GM23248 (cell line): ENCODE data around the gene LRP6. TPM values are rescaled to one million over a fixed set of nuclear protein-coding genes. Genes with fewer than 3 reads are reported as not detected.

Experiments used
- DNase-seq: peaks from one replicate; pipeline ENCODE4 v3.0.0-alpha.2; 2015
- H2AFZ ChIP-seq: fragments of 200-600 bp; sonication (generic); 2 replicates; pipeline ENCODE4 v1.6.1; 2016; ENCODE audit warnings: antibody characterized with exemption
- H3F3A ChIP-seq: fragments of 200-600 bp; sonication (generic); 2 replicates; pipeline ENCODE4 v1.6.1; 2016; ENCODE audit warnings: mild to moderate bottlenecking, antibody characterized with exemption, mixed run types; ENCODE audit not compliant: insufficient read depth
- H3K27ac ChIP-seq: fragments of 200-600 bp; sonication (generic); 2 replicates; pipeline ENCODE4 v1.5.1; 2016; ENCODE audit warnings: mild to moderate bottlenecking
- H3K27me3 ChIP-seq: fragments of 200-600 bp; sonication (generic); replicated peaks from 2 replicates; pipeline ENCODE4 v1.6.1; 2016; ENCODE audit warnings: mild to moderate bottlenecking; ENCODE audit not compliant: insufficient read depth
- H3K36me3 ChIP-seq: fragments of 200-600 bp; sonication (generic); 2 replicates; pipeline ENCODE4 v1.6.1; 2016; ENCODE audit warnings: low read depth, mild to moderate bottlenecking
- H3K4me1 ChIP-seq: fragments of 200-600 bp; sonication (generic); 2 replicates; pipeline ENCODE4 v1.6.1; 2016; ENCODE audit warnings: mild to moderate bottlenecking; ENCODE audit not compliant: insufficient read depth
- H3K4me2 ChIP-seq: fragments of 200-600 bp; sonication (generic); one replicate; pipeline ENCODE4 v1.6.1; 2016; ENCODE audit warnings: mild to moderate bottlenecking; ENCODE audit not compliant: unreplicated experiment
- H3K4me3 ChIP-seq: fragments of 200-600 bp; sonication (generic); 2 replicates; pipeline ENCODE4 v1.5.1; 2016; ENCODE audit warnings: mild to moderate bottlenecking
- H3K79me2 ChIP-seq: fragments of 200-600 bp; sonication (generic); 2 replicates; pipeline ENCODE4 v1.6.1; 2016; ENCODE audit warnings: mild to moderate bottlenecking; ENCODE audit not compliant: insufficient read depth
- H3K9ac ChIP-seq: fragments of 200-600 bp; sonication (generic); 2 replicates; pipeline ENCODE4 v1.6.1; 2016; ENCODE audit warnings: mild to moderate bottlenecking
- H3K9me2 ChIP-seq: fragments of 200-600 bp; sonication (generic); 2 replicates; pipeline ENCODE4 v1.6.1; 2016; ENCODE audit warnings: mixed run types, mild to moderate bottlenecking, moderate library complexity; ENCODE audit not compliant: insufficient read depth
- H3K9me3 ChIP-seq: fragments of 200-600 bp; sonication (generic); one replicate; pipeline ENCODE4 v1.6.1; 2017; ENCODE audit warnings: low read depth
- H4K20me1 ChIP-seq: fragments of 200-600 bp; sonication (generic); 2 replicates; pipeline ENCODE4 v1.6.0; 2016; ENCODE audit not compliant: insufficient read depth
- EZH2 ChIP-seq: fragments of 200-600 bp; sonication (generic); IDR thresholded peaks from 2 replicates; pipeline ENCODE4 v1.6.1; 2018; ENCODE audit warnings: antibody characterized with exemption, mild to moderate bottlenecking; ENCODE audit not compliant: insufficient read depth, poor library complexity, severe bottlenecking
- EZH2phosphoT487 ChIP-seq: fragments of 200-600 bp; sonication (generic); IDR thresholded peaks from 2 replicates; pipeline ENCODE4 v1.6.1; 2018; ENCODE audit warnings: antibody characterized with exemption, moderate library complexity, mild to moderate bottlenecking, low read depth; ENCODE audit not compliant: insufficient read depth
- WGBS, 2 experiments: methylation state at CpG; one replicate each; pipeline ENCODE4 v1.1.6; 2015 to 2017; ENCODE audit warnings: low lambda C conversion rate in 2 of 2, low coverage in 1 of 2; ENCODE audit errors: missing lambda C conversion rate in 2 of 2; 5-methylcytosine and 5-hydroxymethylcytosine counted together
- in situ Hi-C: fragments of 300-500 bp; cut with MboI; formaldehyde crosslinking; loops from 2 replicates; pipeline ENCODE4 v1.15.0; 2020
- polyA plus RNA-seq: library from polyadenylated mRNA; unstranded; fragments of >200 nt; fragmentation: Nextera tagmentation; extraction: Ambion mirVana; gene quantifications from 2 replicates; pipeline ENCODE4 v1.2.1, GENCODE V29; 2016
- total RNA-seq: library from RNA; depleted of rRNA; stranded (reverse); fragments of >200 nt; shearing (Covaris generic); gene quantifications from 2 replicates; pipeline ENCODE4 v1.2.3, GENCODE V29; 2014

LRP6 gene
- total and polyA plus RNA-seq, 2 experiments from 2014 or later: 10.3 to 20.1 TPM

DNA sequence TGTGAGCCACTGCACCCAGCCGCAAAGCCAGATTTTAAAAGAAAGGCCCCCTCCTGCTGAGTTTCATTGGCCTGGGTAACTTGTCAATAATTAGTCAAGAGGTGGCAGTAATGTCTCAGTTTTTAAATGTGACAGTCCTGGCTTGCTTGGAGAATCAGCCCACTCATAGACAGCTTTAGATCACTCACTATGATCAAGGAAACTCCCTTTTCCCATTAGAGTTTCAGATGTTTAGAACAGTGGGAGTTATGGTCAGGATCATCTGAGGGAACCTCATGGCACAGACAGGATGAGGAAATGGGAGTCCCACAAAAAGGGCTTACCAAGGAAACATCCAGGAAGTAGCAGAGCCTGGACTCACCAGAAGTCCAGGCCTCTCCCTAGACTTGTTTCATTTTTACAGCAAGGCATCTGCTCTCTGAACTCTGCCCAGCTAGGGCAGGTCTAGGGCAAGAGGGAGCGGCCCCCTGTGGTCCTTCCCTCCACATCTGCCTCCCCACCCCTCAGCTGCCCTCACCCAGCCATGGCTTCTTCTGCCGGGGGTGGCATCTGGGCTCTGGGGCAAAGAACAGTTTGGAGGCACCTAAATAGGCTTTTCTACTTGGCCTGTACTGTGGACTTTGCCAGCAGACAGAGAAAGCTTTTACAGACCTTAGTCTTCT, 184.9 kb downstream of the LRP6 start:
- 14 to 21% methylated on average over 3 of the region's 3 CpGs for WGBS, 2 experiments
- H4K20me1 ChIP-seq: no peaks in the 10 kb centered on the region
- peak overlapping the region; percentile 12 for H3K4me2 ChIP-seq
- no peak overlapping the region for H3K4me3 ChIP-seq
- H3K9me3 ChIP-seq: no peaks in the 10 kb centered on the region
- H3F3A ChIP-seq: no peaks in the 10 kb centered on the region
- H3K27ac ChIP-seq: peak overlapping the region; percentile 18; the same call in 1 of the 2 replicates
- peak; percentile 73 for DNase-seq
- peak overlapping the region; percentile 72 for H3K9ac ChIP-seq
- in situ Hi-C loops: loop anchor here (25.0 kb wide), 1 partner anchor 630 kb away; the partner anchor contains the start of gene CDKN1B
- H3K9me2 ChIP-seq: no peaks in the 10 kb centered on the region
- no peaks in the 10 kb centered on the region for H3K36me3 ChIP-seq
- no peaks in the 10 kb centered on the region for H3K79me2 ChIP-seq
- H3K4me1 ChIP-seq: peaks cover 10% of the 10 kb centered on the region; the same call in 1 of the 2 replicates
- H3K27me3 ChIP-seq: no peaks in the 10 kb centered on the region
- peak overlapping the region; percentile 96 for H2AFZ ChIP-seq
- no peak for TF ChIP-seq EZH2
- no peak for TF ChIP-seq EZH2phosphoT487

DNA sequence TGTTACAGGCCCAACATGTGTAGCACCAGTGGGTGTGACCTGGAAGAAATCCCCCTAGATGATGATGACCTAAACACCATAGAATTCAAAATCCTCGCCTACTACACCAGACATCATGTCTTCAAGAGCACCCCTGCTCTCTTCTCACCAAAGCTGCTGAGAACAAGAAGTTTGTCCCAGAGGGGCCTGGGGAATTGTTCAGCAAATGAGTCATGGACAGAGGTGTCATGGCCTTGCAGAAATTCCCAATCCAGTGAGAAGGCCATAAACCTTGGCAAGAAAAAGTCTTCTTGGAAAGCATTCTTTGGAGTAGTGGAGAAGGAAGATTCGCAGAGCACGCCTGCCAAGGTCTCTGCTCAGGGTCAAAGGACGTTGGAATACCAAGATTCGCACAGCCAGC, 187.6 kb downstream of the LRP6 start:
- no peaks in the 10 kb centered on the region for H3F3A ChIP-seq
- TF ChIP-seq EZH2 (no peak), EZH2phosphoT487 (no peak)
- H3K4me1 ChIP-seq: peaks cover 10% of the 10 kb centered on the region; the same call in 1 of the 2 replicates
- in situ Hi-C loops: loop anchor here (25.0 kb wide), 1 partner anchor 633 kb away; the partner anchor contains the start of gene CDKN1B
- 67 to 69% methylated on average over 5 of the region's 5 CpGs for WGBS, 2 experiments
- no peak overlapping the region for H3K9ac ChIP-seq
- no peaks in the 10 kb centered on the region for H3K9me3 ChIP-seq
- DNase-seq: peak; percentile 64
- no peaks in the 10 kb centered on the region for H3K79me2 ChIP-seq
- H3K4me2 ChIP-seq: no peak overlapping the region
- H4K20me1 ChIP-seq: no peaks in the 10 kb centered on the region
- no peak overlapping the region for H3K27ac ChIP-seq
- no peak overlapping the region for H3K4me3 ChIP-seq
- H2AFZ ChIP-seq: no peak overlapping the region
- no peaks in the 10 kb centered on the region for H3K27me3 ChIP-seq
- no peaks in the 10 kb centered on the region for H3K36me3 ChIP-seq
- no peaks in the 10 kb centered on the region for H3K9me2 ChIP-seq

DNA sequence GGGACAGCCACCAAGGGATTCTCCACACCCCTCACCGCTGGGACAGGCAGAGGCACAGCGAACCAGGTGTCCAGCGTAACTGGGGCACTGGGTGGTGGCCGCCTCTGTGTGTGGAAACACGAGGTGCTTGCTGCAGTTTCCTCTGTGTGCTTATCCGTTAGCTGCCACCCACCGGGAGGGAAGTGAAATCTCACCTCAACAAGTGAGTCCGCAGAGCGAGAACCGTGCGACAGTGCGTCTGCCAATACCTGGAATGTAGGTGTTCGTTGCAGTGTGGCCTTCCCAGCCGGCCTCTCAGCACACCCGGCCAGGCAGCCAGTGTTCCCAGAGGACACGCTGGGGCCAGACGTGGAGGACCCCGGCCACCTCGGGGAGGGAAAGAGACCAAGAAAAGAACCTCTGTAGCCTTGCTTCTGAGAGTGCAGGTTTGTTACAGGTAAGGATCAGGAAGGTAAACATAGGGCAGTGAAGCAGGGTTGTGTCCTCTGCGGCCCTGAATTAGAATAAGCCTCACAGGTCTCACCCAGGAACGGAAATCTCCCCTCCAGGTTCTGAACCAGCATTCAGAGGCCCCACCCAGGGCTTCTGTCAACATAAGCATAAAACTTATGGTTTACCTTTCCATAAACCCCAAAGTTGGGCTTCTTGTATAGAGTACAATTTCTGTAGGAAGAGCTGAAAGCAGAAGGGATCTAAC, 194.6 kb downstream of the LRP6 start:
- no peaks in the 10 kb centered on the region for H4K20me1 ChIP-seq
- no peaks in the 10 kb centered on the region for H3K4me1 ChIP-seq
- H3K9me2 ChIP-seq: no peaks in the 10 kb centered on the region
- no peak overlapping the region for H2AFZ ChIP-seq
- H3K4me2 ChIP-seq: no peak overlapping the region
- WGBS, 2 experiments: 62 to 65% methylated on average over 21 of the region's 21 CpGs
- peaks cover 36% of the 10 kb centered on the region for H3K27me3 ChIP-seq
- DNase-seq: no peak
- in situ Hi-C loops: no loop called here
- no peaks in the 10 kb centered on the region for H3K36me3 ChIP-seq
- H3K79me2 ChIP-seq: no peaks in the 10 kb centered on the region
- no peak overlapping the region for H3K9ac ChIP-seq
- no peak overlapping the region for H3K27ac ChIP-seq
- H3K4me3 ChIP-seq: no peak overlapping the region
- H3F3A ChIP-seq: no peaks in the 10 kb centered on the region
- no peaks in the 10 kb centered on the region for H3K9me3 ChIP-seq
- TF ChIP-seq EZH2phosphoT487 (no peak), EZH2 (no peak)

DNA sequence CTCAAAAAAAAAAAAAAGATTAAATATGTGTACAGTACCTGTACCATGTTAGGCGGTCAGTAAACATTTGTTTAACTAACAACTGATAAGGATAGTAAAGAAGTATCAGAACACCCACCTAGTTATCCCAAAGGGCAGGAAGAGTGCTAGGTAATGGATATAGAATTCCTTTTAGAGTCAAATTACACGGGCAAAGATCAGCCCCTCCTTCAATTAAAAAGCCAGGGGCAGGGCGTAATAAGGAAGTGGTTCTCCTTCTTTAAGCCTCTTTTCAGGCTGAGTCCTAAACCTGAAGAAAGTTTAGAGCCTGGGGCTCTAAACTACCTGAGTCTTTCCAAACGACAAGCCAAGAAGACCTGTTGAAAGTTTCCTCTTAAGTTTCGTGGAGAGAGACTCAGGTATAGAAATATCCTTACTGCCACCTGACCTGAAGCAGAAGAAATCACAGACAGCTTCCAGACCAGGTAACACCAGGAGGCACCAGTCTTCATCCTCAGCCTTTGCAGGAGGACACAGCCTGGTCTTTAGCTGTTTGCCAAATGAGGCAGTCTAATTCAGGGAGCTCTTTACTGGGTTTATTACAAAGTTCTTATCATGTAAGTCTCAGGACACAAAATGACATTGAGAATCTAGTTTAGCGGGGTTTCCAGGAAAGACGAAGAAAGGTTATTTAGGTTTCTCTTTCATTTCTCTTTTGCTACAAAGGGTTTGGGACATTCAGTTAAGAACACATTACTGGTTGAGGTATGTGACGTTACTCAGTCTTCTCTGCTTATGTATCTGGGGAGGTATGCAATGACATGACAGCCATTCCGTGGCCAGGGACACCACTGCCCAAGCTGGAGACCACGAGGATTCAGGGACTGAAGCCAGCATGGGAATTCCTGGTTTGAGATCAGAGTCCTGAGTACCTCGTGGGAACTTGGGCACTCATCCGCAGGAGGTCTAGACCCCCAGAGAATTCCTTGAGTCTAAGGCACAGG, 195.9 kb downstream of the LRP6 start, which contains the start of gene BCL2L14:
Gene BCL2L14, plus strand, starts transcription at position 266 of the 983 bp plus-strand sequence. CDS start 8,367 bp downstream, outside the sequence.
- Histone ChIP-seq H3F3A (no peaks in the 10 kb centered on the region), H3K27ac (no peak within 1 kb of the TSS), H3K9me2 (no peaks in the 10 kb centered on the region), H3K9me3 (no peaks in the 10 kb centered on the region), H3K4me1 (no peaks in the 10 kb centered on the region), H3K4me3 (no peak within 1 kb of the TSS), H3K9ac (no peak within 1 kb of the TSS), H3K79me2 (no peaks in the 10 kb centered on the region), H3K27me3 (peaks cover 36% of the 10 kb centered on the region), H2AFZ (no peak within 1 kb of the TSS), H4K20me1 (no peaks in the 10 kb centered on the region), H3K4me2 (no peak within 1 kb of the TSS), H3K36me3 (no peaks in the 10 kb centered on the region)
- whole genome bisulfite sequencing, 2 experiments: 48 to 51% methylated on average over 12 of the region's 12 CpGs
- no peak for TF ChIP-seq EZH2
- in situ Hi-C loops: no loop called here
- peak; percentile 12 for DNase-seq
